HPDE6-E6E7 (cell line): Measurements from ENCODE around the gene IST1.

Experiments used
- DNase-seq: peaks from one replicate; pipeline ENCODE4 v3.0.0; 2011; ENCODE audit warnings: missing footprints; ENCODE audit errors: extremely low spot score

IST1 gene

DNA sequence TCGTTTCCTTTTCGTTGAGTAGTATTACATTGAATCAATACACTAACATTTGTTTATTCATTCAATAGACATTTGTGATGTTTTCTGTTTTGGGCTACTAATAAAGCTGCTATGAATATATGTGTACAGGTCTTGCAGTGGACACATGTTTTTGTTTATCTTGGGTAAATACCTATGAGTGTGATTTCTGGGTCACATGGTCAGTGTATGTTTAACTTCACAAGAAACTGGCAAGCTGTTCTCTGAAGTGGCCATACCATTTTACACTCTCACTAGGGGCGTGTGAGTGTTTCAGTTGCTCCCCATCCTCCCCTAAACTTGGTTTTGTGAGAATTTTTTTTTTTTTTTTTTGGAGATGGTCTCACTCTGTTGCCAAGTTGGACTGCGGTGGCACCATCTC is 69.9 kb downstream of the IST1 start:
- no peak for DNase-seq

- no peak for DNase-seq
Observed at GRCh38 chr16:71966932-71967331, 71.6 kb downstream of the IST1 start.

- DNase-seq = no peak
Observed at GRCh38 chr16:71969353-71969752, 74.0 kb downstream of the IST1 start.

DNA sequence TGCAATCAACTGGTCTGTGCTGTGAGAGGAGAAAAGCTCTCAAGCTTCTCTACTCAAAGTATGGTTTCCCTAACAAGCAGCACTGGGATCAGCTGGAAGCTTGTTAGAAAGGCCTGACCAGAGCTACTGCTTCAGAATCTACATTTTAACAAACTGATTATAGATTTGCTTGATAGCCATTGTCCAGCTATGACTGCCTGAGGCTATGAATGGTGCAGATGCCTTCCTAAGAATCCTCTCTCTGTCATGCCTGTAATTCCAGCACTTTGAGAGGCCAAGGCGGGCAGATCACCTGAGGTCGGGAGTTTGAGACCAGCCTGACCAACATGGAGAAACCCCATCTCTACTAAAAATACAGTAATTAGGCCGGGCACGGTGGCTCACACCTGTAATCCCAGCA is 76.2 kb downstream of the IST1 start:
- DNase-seq = no peak

DNA sequence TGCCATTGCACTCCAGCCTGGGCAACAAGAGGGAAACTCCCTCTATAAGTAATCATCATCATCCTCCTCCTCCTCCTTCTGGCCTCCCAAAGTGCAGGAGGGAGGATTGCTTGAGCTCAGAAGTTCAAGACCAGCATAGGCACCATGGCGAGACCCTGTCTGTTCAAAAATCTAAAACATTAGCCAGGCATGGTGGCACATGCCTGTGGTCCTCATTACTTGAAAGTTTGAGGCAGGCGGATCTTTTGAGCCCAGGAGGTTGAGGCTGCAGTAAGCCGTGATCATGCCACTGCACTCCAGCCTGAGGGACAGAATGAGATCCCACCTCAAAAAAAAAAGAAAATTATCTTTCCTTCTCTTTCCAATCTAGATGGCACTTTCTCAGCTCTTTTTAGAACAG is 77.0 kb downstream of the IST1 start:
- DNase-seq = no peak

- no peak for DNase-seq
Observed at GRCh38 chr16:71973001-71973400, 77.7 kb downstream of the IST1 start.

GRCh38 chr16:71974068-71974818 is 78.9 kb downstream of the IST1 start:
- DNase-seq = no peak
